NCI-H1436 treated with DMSO at 0.1 percent for 48 hours (cell line): Measurements from ENCODE around the gene TTC4.

Experiments used
- DNase-seq: peaks from one replicate; lab custom pipeline; 2025; lab: John Stamatoyannopoulos, UW

TTC4 gene

DNA sequence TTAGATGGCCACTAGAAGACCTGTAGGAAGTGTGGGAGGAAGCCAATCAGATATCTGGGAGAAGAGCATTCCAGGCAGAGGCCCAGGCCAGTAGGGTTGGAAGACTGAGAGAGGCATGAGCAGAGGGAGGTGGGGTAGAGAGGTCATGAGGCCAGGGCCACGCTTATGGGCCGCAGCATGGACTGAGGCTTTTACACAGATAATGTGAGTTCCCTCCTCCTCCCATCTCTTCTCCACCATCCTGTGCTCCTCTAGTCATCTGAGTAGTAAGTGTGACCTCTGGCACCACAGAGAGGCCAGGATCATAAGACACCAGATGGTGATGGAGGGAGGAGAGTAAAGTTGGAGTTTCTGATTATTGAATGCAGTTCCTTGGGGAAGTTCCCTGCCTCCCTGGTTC, 68.4 kb downstream of the TTC4 start:
- no peak for DNase-seq

DNA sequence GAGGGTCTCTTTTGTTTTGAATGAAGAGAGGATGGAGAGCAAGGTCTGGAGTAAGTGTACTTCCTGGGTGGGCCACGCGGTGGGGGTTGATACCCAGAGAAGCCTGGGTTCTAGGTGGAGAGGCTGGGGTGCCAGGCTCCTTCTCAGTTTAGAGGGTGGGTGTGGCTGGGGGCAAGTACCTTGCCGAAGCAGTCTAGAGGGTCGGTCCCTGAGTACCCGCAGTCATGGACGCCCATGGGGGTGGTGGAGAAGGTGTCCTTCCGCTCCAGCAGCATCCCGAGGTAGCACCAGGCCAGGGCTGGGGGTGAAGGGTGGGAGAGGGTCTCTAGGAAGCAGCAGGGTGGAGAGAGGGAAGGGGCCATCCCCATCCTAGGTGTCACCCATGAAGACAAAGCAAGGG, 71.1 kb downstream of the TTC4 start:
- DNase-seq = no peak

DNA sequence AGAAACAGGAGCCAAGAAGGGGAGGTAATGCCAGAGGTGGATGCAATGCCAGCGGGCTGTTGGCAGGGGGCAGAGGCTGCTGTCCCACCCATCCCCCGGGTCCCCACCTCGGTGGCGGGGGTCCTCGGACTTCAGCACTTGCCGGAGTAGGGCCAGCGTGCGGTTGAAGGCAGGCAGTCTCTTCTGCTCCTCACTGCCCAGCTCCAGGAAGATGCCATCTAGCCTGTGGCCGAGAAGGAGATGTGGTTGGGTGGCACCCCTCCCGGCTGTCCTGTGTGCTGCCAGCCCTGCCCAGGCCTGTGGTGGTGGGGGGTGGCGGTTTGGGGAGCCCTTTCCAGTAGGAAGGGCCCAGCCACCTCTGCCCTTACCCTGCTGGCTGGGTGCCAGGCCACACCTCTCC, 71.9 kb downstream of the TTC4 start:
- no peak for DNase-seq

DNA sequence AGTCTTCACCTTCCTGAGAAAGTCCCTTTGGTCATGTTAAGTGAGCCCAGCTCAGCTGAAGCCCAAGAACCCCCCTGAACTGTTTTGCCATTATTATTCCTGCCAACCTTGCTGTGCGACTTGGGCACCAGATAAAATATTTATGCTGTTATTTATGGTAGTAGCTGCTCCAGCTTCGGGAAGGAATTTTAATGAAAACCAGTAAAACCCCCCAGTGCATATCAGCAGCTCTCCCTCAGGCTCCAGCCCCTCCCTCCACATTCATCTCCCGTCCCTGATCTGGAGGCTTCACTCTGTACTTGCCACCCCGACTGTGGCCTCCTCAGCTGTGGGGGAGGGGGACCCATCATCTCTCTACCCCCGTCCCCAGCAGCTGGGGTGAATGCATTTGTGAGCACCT, 72.8 kb downstream of the TTC4 start:
- no peak for DNase-seq

DNA sequence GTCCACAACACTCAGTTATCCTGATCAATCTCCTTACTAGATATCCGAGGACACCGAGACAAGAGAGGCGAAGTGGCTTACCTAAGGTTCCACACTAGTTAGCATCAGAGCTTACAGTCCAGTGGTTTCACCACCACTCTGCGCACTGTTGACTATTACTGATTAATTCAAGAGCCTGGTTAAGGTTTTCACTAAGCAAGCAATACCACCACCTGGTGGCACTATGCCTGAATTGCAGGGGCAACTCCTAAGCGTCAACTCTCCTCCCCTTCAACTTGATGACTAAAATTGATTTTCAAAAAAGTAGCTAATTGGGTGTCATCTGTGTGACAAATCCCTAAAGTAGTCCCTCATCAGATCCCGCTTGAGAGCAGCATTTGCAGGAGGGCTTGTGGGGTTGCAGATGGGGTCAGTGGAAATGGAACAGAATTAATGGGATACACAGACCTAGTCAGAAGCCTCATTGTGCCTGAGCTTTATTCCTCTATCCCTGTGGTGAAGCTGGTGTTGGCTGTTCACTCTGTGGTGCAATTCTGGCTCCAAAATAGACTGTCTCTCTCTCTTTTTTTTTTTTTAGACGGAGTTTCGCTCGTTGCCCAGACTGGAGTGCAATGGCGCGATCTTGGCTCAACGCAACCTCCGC, 76.3 kb downstream of the TTC4 start:
- no peak for DNase-seq
